Activated CD4-positive, alpha-beta T cell treated with anti-CD3 and anti-CD28 coated beads for 36 hours (primary cell): ENCODE results near the gene CASKIN1. TPM values are rescaled to one million over a fixed set of nuclear protein-coding genes. Genes with fewer than 3 reads are reported as not detected.

Source experiments
- ATAC-seq: fragments of 200-7000 bp; cut with Tn5 transposase; one replicate; pipeline ENCODE4 v1.10.0; 2021; ENCODE audit warnings: mild to moderate bottlenecking, moderate library complexity
- CTCF ChIA-PET: fragments of 350-600 bp; sonication (Branson Sonifier 250); formaldehyde crosslinking; loops from one replicate; lab custom pipeline; 2021; ENCODE audit warnings: antibody characterized with exemption; lab: Charles Lee
- POLR2A ChIA-PET: fragments of 350-600 bp; sonication (Branson Sonifier 250); formaldehyde crosslinking; loops from one replicate; lab custom pipeline; 2021; ENCODE audit warnings: antibody characterized with exemption, inconsistent platforms; lab: Charles Lee
- DNase-seq: peaks from one replicate; pipeline ENCODE4 v3.0.0-alpha.2; 2020
- H3K27ac Mint-ChIP-seq: one replicate; pipeline ENCODE4 v1.8.0; 2021; ENCODE audit warnings: mixed read lengths
- H3K27me3 Mint-ChIP-seq: one replicate; pipeline ENCODE4 v1.8.0; 2021; ENCODE audit warnings: mixed read lengths
- H3K36me3 Mint-ChIP-seq: one replicate; pipeline ENCODE4 v1.8.0; 2021; ENCODE audit warnings: low read depth, mixed read lengths
- H3K4me1 Mint-ChIP-seq: one replicate; pipeline ENCODE4 v1.8.0; 2021; ENCODE audit warnings: mixed read lengths
- H3K4me3 Mint-ChIP-seq: one replicate; pipeline ENCODE4 v1.8.0; 2021; ENCODE audit warnings: mild to moderate bottlenecking, moderate library complexity, mixed read lengths
- H3K9me3 Mint-ChIP-seq: one replicate; pipeline ENCODE4 v1.8.0; 2021; ENCODE audit warnings: low read depth, mixed read lengths
- intact Hi-C, 2 experiments: fragments of 100-400 bp; cut with DNase I in 1 of 2; cut with micrococcal nuclease in 1 of 2; formaldehyde crosslinking; loops; one replicate each; pipeline versions ENCODE4 v1.14.2 to v1.15.1; 2022 to 2024; cut with DNase I, micrococcal nuclease
- total RNA-seq, 2 experiments: library from RNA; stranded (reverse); gene quantifications; one replicate each; pipeline ENCODE4 v1.2.3, GENCODE V29; 2021

Gene CASKIN1
- total RNA-seq, 2 experiments from 2014 or later = 0.98 to 1.3 TPM

- CTCF ChIA-PET = interaction anchor here (1.1 kb wide), 1 partner anchor 21 kb away, joined by 3 read pairs; no protein-coding TSS in a partner anchor
These were observed 23.0 kb downstream of the CASKIN1 start for GRCh38 chr16:2173366-2173765.

GRCh38 chr16:2172688-2173335, 23.6 kb downstream of the CASKIN1 start:
- Mint-ChIP-seq H3K4me1 (no peaks in the 10 kb centered on the region), H3K9me3 (no peaks in the 10 kb centered on the region), H3K36me3 (peaks cover 18% of the 10 kb centered on the region), H3K27ac (no peak overlapping the region), H3K4me3 (no peak overlapping the region), H3K27me3 (no peaks in the 10 kb centered on the region)
- intact Hi-C loops = no loop called here
- ATAC-seq (no peak), DNase-seq (no peak)
- CTCF ChIA-PET = interaction anchor here (1.1 kb wide), 1 partner anchor 21 kb away, joined by 3 read pairs; no protein-coding TSS in a partner anchor
- POLR2A ChIA-PET = interaction anchor here (1.3 kb wide), 1 partner anchor 18 kb away, joined by 4 read pairs; the partner anchor contains the start of gene TRAF7

More at GRCh38 chr16:2173366-2173765, 23.0 kb downstream of the CASKIN1 start:
- intact Hi-C loops = no loop called here
- Mint-ChIP-seq H3K4me3 (no peak overlapping the region), H3K36me3 (peaks cover 18% of the 10 kb centered on the region), H3K27ac (no peak overlapping the region), H3K27me3 (no peaks in the 10 kb centered on the region), H3K4me1 (no peaks in the 10 kb centered on the region), H3K9me3 (no peaks in the 10 kb centered on the region)
- no peak for DNase-seq
- POLR2A ChIA-PET = interaction anchor here (1.3 kb wide), 1 partner anchor 18 kb away, joined by 4 read pairs; the partner anchor contains the start of gene TRAF7
- ATAC-seq = no peak

GRCh38 chr16:2171601-2172178, 24.7 kb downstream of the CASKIN1 start:
- ChIA-PET POLR2A (no interaction called here), CTCF (no interaction called here)
- Mint-ChIP-seq H3K27ac (no peak overlapping the region), H3K9me3 (no peaks in the 10 kb centered on the region), H3K4me3 (no peak overlapping the region), H3K27me3 (no peaks in the 10 kb centered on the region), H3K36me3 (peaks cover 15% of the 10 kb centered on the region), H3K4me1 (no peaks in the 10 kb centered on the region)
- ATAC-seq = no peak
- intact Hi-C loops = no loop called here
- DNase-seq = no peak

- intact Hi-C loops = no loop called here
- ATAC-seq = no peak
- H3K4me1 Mint-ChIP-seq = no peaks in the 10 kb centered on the region
- POLR2A ChIA-PET = no interaction called here
- no peak overlapping the region for H3K27ac Mint-ChIP-seq
- no peaks in the 10 kb centered on the region for H3K9me3 Mint-ChIP-seq
- peaks cover 14% of the 10 kb centered on the region for H3K36me3 Mint-ChIP-seq
- CTCF ChIA-PET = no interaction called here
- H3K4me3 Mint-ChIP-seq = no peak overlapping the region
- no peak for DNase-seq
- H3K27me3 Mint-ChIP-seq = no peaks in the 10 kb centered on the region
These were observed 25.6 kb downstream of the CASKIN1 start for GRCh38 chr16:2170587-2171435.

- H3K4me1 Mint-ChIP-seq = no peaks in the 10 kb centered on the region
- no peaks in the 10 kb centered on the region for H3K27me3 Mint-ChIP-seq
- ATAC-seq (no peak), DNase-seq (no peak)
- no peak overlapping the region for H3K27ac Mint-ChIP-seq
- intact Hi-C loops = no loop called here
- H3K36me3 Mint-ChIP-seq = peaks cover 15% of the 10 kb centered on the region
- POLR2A ChIA-PET = no interaction called here
- CTCF ChIA-PET = no interaction called here
- no peak overlapping the region for H3K4me3 Mint-ChIP-seq
- H3K9me3 Mint-ChIP-seq = no peaks in the 10 kb centered on the region
These were observed 26.3 kb downstream of the CASKIN1 start for GRCh38 chr16:2170080-2170479.

- POLR2A ChIA-PET = no interaction called here
- no peak overlapping the region for H3K27ac Mint-ChIP-seq
- CTCF ChIA-PET = interaction anchor here (0.6 to 0.7 kb wide), 2 partner anchors 12 to 22 kb away, joined by 3 read pairs; no protein-coding TSS in a partner anchor
- DNase-seq (no peak), ATAC-seq (no peak)
- intact Hi-C loops = no loop called here
- peaks cover 5% of the 10 kb centered on the region for H3K36me3 Mint-ChIP-seq
- no peak overlapping the region for H3K4me3 Mint-ChIP-seq
- H3K4me1 Mint-ChIP-seq = no peaks in the 10 kb centered on the region
- H3K9me3 Mint-ChIP-seq = no peaks in the 10 kb centered on the region
- H3K27me3 Mint-ChIP-seq = no peaks in the 10 kb centered on the region
These were observed 29.3 kb downstream of the CASKIN1 start for GRCh38 chr16:2167068-2167638.

GRCh38 chr16:2166263-2167067, 29.9 kb downstream of the CASKIN1 start:
- no peak overlapping the region for H3K4me3 Mint-ChIP-seq
- no peak for ATAC-seq
- H3K27ac Mint-ChIP-seq = no peak overlapping the region
- ChIA-PET POLR2A (no interaction called here), CTCF (interaction anchor here (0.7 kb wide), 1 partner anchor 11 kb away, joined by 3 read pairs; no protein-coding TSS in a partner anchor)
- intact Hi-C loops = no loop called here
- H3K36me3 Mint-ChIP-seq = peaks cover 5% of the 10 kb centered on the region
- H3K9me3 Mint-ChIP-seq = no peaks in the 10 kb centered on the region
- no peak for DNase-seq
- no peaks in the 10 kb centered on the region for H3K4me1 Mint-ChIP-seq
- H3K27me3 Mint-ChIP-seq = no peaks in the 10 kb centered on the region

- POLR2A ChIA-PET = no interaction called here
- Mint-ChIP-seq H3K4me1 (no peaks in the 10 kb centered on the region), H3K4me3 (no peak overlapping the region), H3K27ac (no peak overlapping the region), H3K36me3 (peaks cover 5% of the 10 kb centered on the region), H3K27me3 (no peaks in the 10 kb centered on the region), H3K9me3 (no peaks in the 10 kb centered on the region)
- intact Hi-C loops = no loop called here
- ATAC-seq (no peak), DNase-seq (no peak)
- CTCF ChIA-PET = no interaction called here
These were observed 30.5 kb downstream of the CASKIN1 start for GRCh38 chr16:2165861-2166260.

GRCh38 chr16:2163211-2163881, 33.1 kb downstream of the CASKIN1 start:
- intact Hi-C loops = no loop called here
- Mint-ChIP-seq H3K27me3 (no peaks in the 10 kb centered on the region), H3K36me3 (peaks cover 5% of the 10 kb centered on the region), H3K27ac (no peak overlapping the region), H3K4me1 (peaks cover 6% of the 10 kb centered on the region), H3K4me3 (no peak overlapping the region), H3K9me3 (no peaks in the 10 kb centered on the region)
- ChIA-PET POLR2A (no interaction called here), CTCF (no interaction called here)
- DNase-seq = no peak
- no peak for ATAC-seq

- intact Hi-C loops = no loop called here
- POLR2A ChIA-PET = no interaction called here
- Mint-ChIP-seq H3K9me3 (no peaks in the 10 kb centered on the region), H3K36me3 (peaks cover 5% of the 10 kb centered on the region), H3K4me3 (no peak overlapping the region), H3K27me3 (no peaks in the 10 kb centered on the region), H3K4me1 (peaks cover 10% of the 10 kb centered on the region), H3K27ac (no peak overlapping the region)
- CTCF ChIA-PET = no interaction called here
- DNase-seq (no peak), ATAC-seq (no peak)
These were observed 33.7 kb downstream of the CASKIN1 start for GRCh38 chr16:2162676-2163118.
